Measurements from ENCODE around the gene MYL3. TPM values are rescaled to one million over a fixed set of nuclear protein-coding genes. Genes with fewer than 3 reads are reported as not detected.

Gene MYL3
- polyA plus RNA-seq, 1 of the 3 experiments (the other 2 are of a cell fraction), result not detected

DNA sequence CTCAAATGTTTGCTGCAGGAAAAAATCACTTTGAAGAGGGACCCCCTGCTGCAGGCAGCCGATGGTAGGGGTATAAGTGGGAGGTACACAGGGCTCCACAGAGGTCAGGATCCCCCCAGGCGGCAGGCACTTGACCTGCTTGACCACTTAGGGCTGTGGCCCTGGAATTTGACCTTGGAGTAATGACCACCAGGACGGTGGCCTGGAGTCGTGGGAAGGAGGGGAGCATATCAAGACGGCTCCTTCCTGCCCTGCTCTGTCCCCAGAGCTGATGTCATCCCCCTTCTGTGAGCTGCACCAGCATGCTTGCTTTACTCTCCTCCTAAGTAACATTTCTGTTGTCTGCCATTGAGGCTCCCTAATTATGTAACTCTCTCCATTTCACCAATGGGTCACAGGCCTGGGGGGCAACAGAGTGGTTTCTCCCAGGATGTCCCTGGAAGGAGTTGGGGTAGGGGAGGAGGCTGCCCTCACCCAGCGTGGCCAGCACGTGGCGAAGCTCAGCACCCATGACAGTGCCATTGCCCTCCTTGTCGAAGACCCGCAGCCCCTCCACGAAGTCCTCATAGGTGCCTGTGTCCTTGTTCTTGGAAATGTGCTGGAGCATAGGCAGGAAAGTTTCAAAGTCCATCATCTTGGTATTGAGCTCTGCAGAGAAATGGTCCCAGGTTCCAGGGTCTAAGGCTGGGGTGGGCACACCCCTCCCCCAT lies 4.1 kb downstream of the MYL3 start:
- Histone ChIP-seq H3K9me3 (no peaks in the 10 kb centered on the region), H3K4me3 (ENCODE audit: low read depth in 2 of 2, low read length in 1 of 2) (no peak overlapping the region), H3K27me3 (ENCODE audit: insufficient read depth) (peaks cover 7% of the 10 kb centered on the region; the same call in 1 of the 2 replicates), H3K27ac (ENCODE audit: low read depth in 2 of 2, low read length in 1 of 2) (no peak overlapping the region), H3K4me2 (no peak overlapping the region), H3K4me1 (ENCODE audit: control insufficient read depth in 1 of 2, insufficient read depth in 2 of 2, low read depth in 1 of 2, low read length in 1 of 2) (peaks cover 0 to 4% of the 10 kb centered on the region in 2 experiments; a peak in 1 of 4 replicates), H3K36me3 (replicated peaks in 1 of 2; ENCODE audit: control insufficient read depth in 1 of 2, insufficient read depth in 2 of 2, low read length in 1 of 2) (no peaks in the 10 kb centered on the region), H3K9me2 (no peaks in the 10 kb centered on the region), H3F3A (replicated peaks; ENCODE audit: insufficient read depth) (no peaks in the 10 kb centered on the region), H3K9ac (no peak overlapping the region), H2AFZ (ENCODE audit: low read depth) (no peak overlapping the region), H3K79me2 (ENCODE audit: insufficient read depth) (no peaks in the 10 kb centered on the region), H4K20me1 (ENCODE audit: insufficient read depth) (no peaks in the 10 kb centered on the region)
- no peak for DNase-seq
- 69% methylated on average over 7 of the region's 11 CpGs for WGBS (ENCODE audit: low lambda C conversion rate)
- ChIA-PET CTCF (interaction anchor here (0.8 to 2.6 kb wide), 10 partner anchors 8 to 156 kb away, joined by 3 to 13 read pairs (median 5); no protein-coding TSS in a partner anchor), POLR2A (no interaction called here)
- no peak for TF ChIP-seq GATA2 (CRISPR knock-in tag; IDR thresholded peaks at IDR 0.05)
- TF ChIP-seq, protein P1, sequence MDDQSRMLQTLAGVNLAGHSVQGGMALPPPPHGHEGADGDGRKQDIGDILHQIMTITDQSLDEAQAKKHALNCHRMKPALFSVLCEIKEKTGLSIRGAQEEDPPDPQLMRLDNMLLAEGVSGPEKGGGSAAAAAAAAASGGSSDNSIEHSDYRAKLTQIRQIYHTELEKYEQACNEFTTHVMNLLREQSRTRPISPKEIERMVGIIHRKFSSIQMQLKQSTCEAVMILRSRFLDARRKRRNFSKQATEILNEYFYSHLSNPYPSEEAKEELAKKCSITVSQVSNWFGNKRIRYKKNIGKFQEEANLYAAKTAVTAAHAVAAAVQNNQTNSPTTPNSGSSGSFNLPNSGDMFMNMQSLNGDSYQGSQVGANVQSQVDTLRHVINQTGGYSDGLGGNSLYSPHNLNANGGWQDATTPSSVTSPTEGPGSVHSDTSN (IDR thresholded peaks at IDR 0.05), result no peak
- no peak for TF ChIP-seq FOXM1 (IDR thresholded peaks at IDR 0.05; ENCODE audit: low read depth)

DNA sequence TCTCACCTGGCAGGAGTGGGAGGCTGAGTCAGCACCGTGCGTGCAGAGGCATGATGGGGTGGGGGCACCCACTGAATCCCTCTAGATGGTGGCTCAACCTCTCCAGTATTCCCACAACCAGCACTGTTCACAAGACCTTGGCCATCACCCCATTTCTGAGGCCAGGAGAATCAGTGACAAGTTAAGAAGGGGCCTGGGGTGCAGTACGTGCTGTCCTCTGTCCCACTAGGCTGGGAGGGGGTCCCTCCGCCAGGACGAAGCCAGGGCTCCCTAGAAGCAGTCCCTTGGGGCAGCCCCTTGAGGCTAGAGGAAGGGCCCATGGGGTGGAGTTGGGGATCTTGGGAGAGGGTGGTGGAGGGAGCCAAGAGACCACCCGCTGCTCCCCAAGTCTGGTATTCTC lies 4.8 kb downstream of the MYL3 start:
- 76% methylated on average over 3 of the region's 6 CpGs for WGBS (ENCODE audit: low lambda C conversion rate)
- no peak overlapping the region for H2AFZ ChIP-seq (ENCODE audit: low read depth)
- H3F3A ChIP-seq (replicated peaks; ENCODE audit: insufficient read depth), result no peaks in the 10 kb centered on the region
- ChIA-PET POLR2A (no interaction called here), CTCF (interaction anchor here (1.3 to 2.6 kb wide), 3 partner anchors 9 to 51 kb away, joined by 5 to 13 read pairs (median 5); no protein-coding TSS in a partner anchor)
- H3K9me2 ChIP-seq, result no peaks in the 10 kb centered on the region
- H3K4me3 ChIP-seq (ENCODE audit: low read depth in 2 of 2, low read length in 1 of 2), result no peak overlapping the region
- peaks cover 7% of the 10 kb centered on the region; the same call in 1 of the 2 replicates for H3K27me3 ChIP-seq (ENCODE audit: insufficient read depth)
- no peak overlapping the region for H3K4me2 ChIP-seq
- H3K9ac ChIP-seq, result no peak overlapping the region
- peaks cover 0 to 2% of the 10 kb centered on the region in 2 experiments; a peak in 1 of 4 replicates for H3K4me1 ChIP-seq (ENCODE audit: control insufficient read depth in 1 of 2, insufficient read depth in 2 of 2, low read depth in 1 of 2, low read length in 1 of 2)
- H3K27ac ChIP-seq (ENCODE audit: low read depth in 2 of 2, low read length in 1 of 2), result no peak overlapping the region
- no peaks in the 10 kb centered on the region for H3K36me3 ChIP-seq (replicated peaks in 1 of 2; ENCODE audit: control insufficient read depth in 1 of 2, insufficient read depth in 2 of 2, low read length in 1 of 2)
- no peak for DNase-seq
- no peaks in the 10 kb centered on the region for H3K9me3 ChIP-seq
- TF ChIP-seq MXI1 (IDR thresholded peaks at IDR 0.05; ENCODE audit: low read depth, low read length), result no peak
- no peak for TF ChIP-seq GABPA (IDR thresholded peaks at IDR 0.05; ENCODE audit: low read depth)
- no peak for TF ChIP-seq GATA2 (CRISPR knock-in tag; IDR thresholded peaks at IDR 0.05)
- no peak for TF ChIP-seq TAF1 (IDR thresholded peaks at IDR 0.05; ENCODE audit: borderline replicate concordance, low read depth, low read length)
- no peak for TF ChIP-seq RCOR1 (IDR thresholded peaks at IDR 0.05; ENCODE audit: low read length)
- TF ChIP-seq, protein P2, sequence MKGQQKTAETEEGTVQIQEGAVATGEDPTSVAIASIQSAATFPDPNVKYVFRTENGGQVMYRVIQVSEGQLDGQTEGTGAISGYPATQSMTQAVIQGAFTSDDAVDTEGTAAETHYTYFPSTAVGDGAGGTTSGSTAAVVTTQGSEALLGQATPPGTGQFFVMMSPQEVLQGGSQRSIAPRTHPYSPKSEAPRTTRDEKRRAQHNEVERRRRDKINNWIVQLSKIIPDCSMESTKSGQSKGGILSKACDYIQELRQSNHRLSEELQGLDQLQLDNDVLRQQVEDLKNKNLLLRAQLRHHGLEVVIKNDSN (IDR thresholded peaks at IDR 0.05; ENCODE audit: borderline replicate concordance, low read depth), result no peak
- TF ChIP-seq FOSL2 (IDR thresholded peaks at IDR 0.05; ENCODE audit: borderline replicate concordance, low read depth), result no peak
- TF ChIP-seq, protein P3, sequence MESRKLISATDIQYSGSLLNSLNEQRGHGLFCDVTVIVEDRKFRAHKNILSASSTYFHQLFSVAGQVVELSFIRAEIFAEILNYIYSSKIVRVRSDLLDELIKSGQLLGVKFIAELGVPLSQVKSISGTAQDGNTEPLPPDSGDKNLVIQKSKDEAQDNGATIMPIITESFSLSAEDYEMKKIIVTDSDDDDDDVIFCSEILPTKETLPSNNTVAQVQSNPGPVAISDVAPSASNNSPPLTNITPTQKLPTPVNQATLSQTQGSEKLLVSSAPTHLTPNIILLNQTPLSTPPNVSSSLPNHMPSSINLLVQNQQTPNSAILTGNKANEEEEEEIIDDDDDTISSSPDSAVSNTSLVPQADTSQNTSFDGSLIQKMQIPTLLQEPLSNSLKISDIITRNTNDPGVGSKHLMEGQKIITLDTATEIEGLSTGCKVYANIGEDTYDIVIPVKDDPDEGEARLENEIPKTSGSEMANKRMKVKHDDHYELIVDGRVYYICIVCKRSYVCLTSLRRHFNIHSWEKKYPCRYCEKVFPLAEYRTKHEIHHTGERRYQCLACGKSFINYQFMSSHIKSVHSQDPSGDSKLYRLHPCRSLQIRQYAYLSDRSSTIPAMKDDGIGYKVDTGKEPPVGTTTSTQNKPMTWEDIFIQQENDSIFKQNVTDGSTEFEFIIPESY (IDR thresholded peaks at IDR 0.05; ENCODE audit: borderline replicate concordance, low read depth), result no peak
- no peak for TF ChIP-seq RXRA (IDR thresholded peaks at IDR 0.05; ENCODE audit: borderline replicate concordance, low read depth)
- no peak for TF ChIP-seq RAD21 (IDR thresholded peaks at IDR 0.05; ENCODE audit: low read length)
- TF ChIP-seq SIN3A (IDR thresholded peaks at IDR 0.05; ENCODE audit: borderline replicate concordance, low read depth, low read length), result no peak
- no peak for TF ChIP-seq RFX5 (IDR thresholded peaks at IDR 0.05; ENCODE audit: low read length)
- H3K79me2 ChIP-seq (ENCODE audit: insufficient read depth), result no peaks in the 10 kb centered on the region
- no peaks in the 10 kb centered on the region for H4K20me1 ChIP-seq (ENCODE audit: insufficient read depth)

All from SK-N-SH (cell line).